NT2/D1 (cell line): ENCODE data around the gene CYRIA.

ENCODE experiments used
- DNase-seq: peaks from one replicate; pipeline ENCODE4 v3.0.0-alpha.2; 2011; ENCODE audit warnings: low read depth, low spot score
- H3K27me3 ChIP-seq: 2 replicates; pipeline ENCODE4 v1.6.0; 2011; ENCODE audit warnings: mild to moderate bottlenecking; ENCODE audit not compliant: insufficient read length, insufficient read depth
- H3K36me3 ChIP-seq: 2 replicates; pipeline ENCODE4 v1.6.1; 2011; ENCODE audit warnings: mild to moderate bottlenecking, low read length, mixed read lengths; ENCODE audit not compliant: insufficient read depth, insufficient read length
- H3K4me1 ChIP-seq: 2 replicates; pipeline ENCODE4 v1.5.1; 2011; ENCODE audit not compliant: insufficient read depth, insufficient read length
- H3K4me3 ChIP-seq: 2 replicates; pipeline ENCODE4 v1.5.1; 2011; ENCODE audit warnings: low read depth; ENCODE audit not compliant: insufficient read length
- H3K9ac ChIP-seq: 2 replicates; pipeline ENCODE4 v1.6.0; 2011; ENCODE audit warnings: low read depth; ENCODE audit not compliant: insufficient read length
- H3K9me3 ChIP-seq: 2 replicates; pipeline ENCODE4 v1.5.1; 2011; ENCODE audit warnings: mild to moderate bottlenecking, low read length; ENCODE audit not compliant: insufficient read depth
- SUZ12 ChIP-seq: IDR thresholded peaks from 2 replicates; pipeline ENCODE4 v1.6.1; 2011; ENCODE audit not compliant: insufficient read length, insufficient read depth; ENCODE audit errors: extremely low read depth
- YY1 ChIP-seq: IDR thresholded peaks from 2 replicates; pipeline ENCODE4 v1.6.1; 2011; ENCODE audit not compliant: insufficient read length, insufficient read depth
- ZNF274 ChIP-seq: IDR thresholded peaks from 2 replicates; pipeline ENCODE4 v1.6.1; 2011; ENCODE audit warnings: mild to moderate bottlenecking, low read depth, low read length

Gene CYRIA

GRCh38 chr2:16635791-16636699 lies 29.6 kb downstream of the CYRIA start:
- Histone ChIP-seq H3K4me1 (peaks cover 10% of the 10 kb centered on the region), H3K27me3 (no peaks in the 10 kb centered on the region), H3K9ac (no peak overlapping the region), H3K4me3 (no peak overlapping the region), H3K36me3 (no peaks in the 10 kb centered on the region), H3K9me3 (no peaks in the 10 kb centered on the region)
- TF ChIP-seq SUZ12 (no peak), YY1 (no peak), ZNF274 (no peak)
- no peak for DNase-seq

DNA sequence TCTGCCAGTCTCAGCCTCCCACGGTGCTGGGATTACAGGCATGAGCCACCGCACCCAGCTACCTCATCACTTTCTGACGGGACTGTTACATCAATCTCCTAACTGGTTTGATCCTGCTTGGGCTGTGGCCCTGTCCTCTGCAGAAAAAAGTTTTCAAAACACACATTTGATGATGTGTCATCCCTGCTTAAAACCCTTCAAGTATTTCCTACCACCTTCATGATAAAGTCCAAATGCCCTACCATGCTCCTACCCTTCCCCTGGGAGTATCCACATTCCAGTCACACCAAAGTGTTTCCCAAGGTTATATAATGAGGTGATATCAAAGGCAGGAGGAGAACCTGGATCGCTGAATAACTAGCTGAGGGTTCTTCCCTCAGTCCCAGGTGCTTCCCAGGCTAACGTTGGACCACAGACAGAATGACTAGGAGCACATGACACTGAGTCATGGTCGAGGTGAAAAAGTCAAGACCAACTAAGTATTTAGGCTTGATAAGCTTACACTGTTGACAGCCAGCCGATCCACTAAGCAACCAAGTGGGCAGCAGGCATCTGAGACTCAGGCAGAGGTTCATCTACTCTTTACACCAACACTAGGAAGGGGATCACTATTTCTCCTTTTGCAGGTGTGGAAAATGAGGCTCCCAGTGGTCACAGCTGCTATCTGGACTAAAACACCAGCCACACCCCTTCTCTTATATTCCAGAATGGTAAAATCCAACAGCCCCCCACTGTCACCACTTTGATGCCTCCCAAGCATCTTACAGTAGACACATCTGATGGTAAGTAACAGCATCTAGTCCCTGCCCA lies 31.8 kb downstream of the CYRIA start:
- no peak overlapping the region for H3K4me3 ChIP-seq
- no peak for DNase-seq
- H3K4me1 ChIP-seq = peaks cover 10% of the 10 kb centered on the region

GRCh38 chr2:16632598-16632997 lies 33.0 kb downstream of the CYRIA start:
- no peak for DNase-seq
- Histone ChIP-seq H3K27me3 (no peaks in the 10 kb centered on the region), H3K4me1 (peaks cover 10% of the 10 kb centered on the region), H3K4me3 (no peak overlapping the region), H3K9me3 (no peaks in the 10 kb centered on the region), H3K9ac (no peak overlapping the region), H3K36me3 (no peaks in the 10 kb centered on the region)
- no peak for TF ChIP-seq YY1
- no peak for TF ChIP-seq SUZ12
- TF ChIP-seq ZNF274 = no peak

More for the DNA sequence above, 31.8 kb downstream of the CYRIA start:
- H3K27me3 ChIP-seq = no peaks in the 10 kb centered on the region
- H3K9ac ChIP-seq = no peak overlapping the region
- no peaks in the 10 kb centered on the region for H3K36me3 ChIP-seq
- no peaks in the 10 kb centered on the region for H3K9me3 ChIP-seq
- TF ChIP-seq YY1 = no peak
- no peak for TF ChIP-seq ZNF274
- TF ChIP-seq SUZ12 = no peak

DNA sequence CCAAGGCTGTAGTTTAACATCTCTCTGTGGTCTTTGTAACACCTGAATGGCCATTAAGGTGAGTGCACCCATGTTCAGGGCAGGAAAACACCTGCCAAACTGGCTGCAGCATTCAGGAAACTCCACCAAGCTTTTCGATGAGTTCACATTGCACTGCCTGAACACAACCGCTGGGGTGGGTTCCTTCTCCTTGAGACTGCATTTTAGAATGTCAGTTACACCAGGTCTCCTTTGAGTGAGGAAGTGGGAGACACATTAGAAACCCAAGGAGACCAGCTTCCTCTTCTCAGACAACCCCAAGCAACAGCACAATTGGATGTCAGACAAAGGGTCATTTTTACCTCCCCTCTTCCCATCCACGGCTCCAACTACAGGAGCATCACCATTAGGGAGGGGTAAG lies 35.2 kb downstream of the CYRIA start:
- H3K36me3 ChIP-seq = no peaks in the 10 kb centered on the region
- TF ChIP-seq YY1 (no peak), ZNF274 (no peak), SUZ12 (no peak)
- H3K9ac ChIP-seq = no peak overlapping the region
- no peak overlapping the region for H3K4me3 ChIP-seq
- H3K4me1 ChIP-seq = peaks cover 8% of the 10 kb centered on the region
- H3K27me3 ChIP-seq = no peaks in the 10 kb centered on the region
- H3K9me3 ChIP-seq = no peaks in the 10 kb centered on the region
- DNase-seq = no peak

GRCh38 chr2:16629770-16630169 lies 35.9 kb downstream of the CYRIA start:
- Histone ChIP-seq H3K9me3 (no peaks in the 10 kb centered on the region), H3K36me3 (no peaks in the 10 kb centered on the region), H3K9ac (no peak overlapping the region), H3K4me3 (no peak overlapping the region), H3K4me1 (peaks cover 6% of the 10 kb centered on the region), H3K27me3 (no peaks in the 10 kb centered on the region)
- DNase-seq = no peak
- TF ChIP-seq YY1 (no peak), ZNF274 (no peak), SUZ12 (no peak)

- H3K9ac ChIP-seq = no peak overlapping the region
- H3K4me1 ChIP-seq = peaks cover 6% of the 10 kb centered on the region
- no peaks in the 10 kb centered on the region for H3K27me3 ChIP-seq
- H3K4me3 ChIP-seq = no peak overlapping the region
- no peak for DNase-seq
- TF ChIP-seq SUZ12 (no peak), ZNF274 (no peak), YY1 (no peak)
- no peaks in the 10 kb centered on the region for H3K36me3 ChIP-seq
- no peaks in the 10 kb centered on the region for H3K9me3 ChIP-seq
These were observed 36.6 kb downstream of the CYRIA start for GRCh38 chr2:16629044-16629443.

DNA sequence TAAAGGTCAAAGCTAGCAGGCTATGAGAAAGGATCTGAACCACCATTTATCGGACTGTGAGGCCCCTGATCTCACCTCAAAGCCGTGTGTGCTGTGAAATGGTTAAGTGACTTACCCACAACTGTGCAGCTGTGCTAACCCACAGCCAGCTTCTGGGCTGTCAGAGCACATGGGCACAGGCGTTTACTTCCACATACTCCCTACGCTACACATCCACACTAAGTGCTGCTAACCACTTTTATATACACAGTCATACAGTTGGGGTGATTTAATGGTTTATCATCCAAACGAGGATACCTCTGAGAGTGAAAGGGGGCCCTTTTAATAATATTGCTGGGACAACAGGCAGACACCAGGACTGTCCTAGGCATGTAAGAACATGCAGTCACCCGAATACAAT lies 37.3 kb downstream of the CYRIA start:
- TF ChIP-seq ZNF274 (no peak), SUZ12 (no peak), YY1 (no peak)
- Histone ChIP-seq H3K27me3 (no peaks in the 10 kb centered on the region), H3K4me1 (peaks cover 6% of the 10 kb centered on the region), H3K9me3 (no peaks in the 10 kb centered on the region), H3K4me3 (no peak overlapping the region), H3K9ac (no peak overlapping the region), H3K36me3 (no peaks in the 10 kb centered on the region)
- DNase-seq = no peak
